ENCODE data around the gene GRK6.

The GRK6 gene

GRCh38 chr5:177426566-177427210 lies at the start of gene GRK6:
TSS of gene GRK6 (plus strand) at chr5:177426676. CDS start at chr5:177426846, 170 bp downstream.
- DNase-seq (ENCODE audit: low read depth), result no peak

- no peak for DNase-seq (ENCODE audit: low read depth)
Measured at GRCh38 chr5:177377851-177378776, 48.4 kb upstream of the GRK6 start.

- DNase-seq (ENCODE audit: low read depth), result no peak
Measured at GRCh38 chr5:177378884-177379883, 47.3 kb upstream of the GRK6 start.

- DNase-seq (ENCODE audit: low read depth), result no peak
Measured at GRCh38 chr5:177380805-177381126, 45.7 kb upstream of the GRK6 start.

GRCh38 chr5:177382423-177383029 lies 44.0 kb upstream of the GRK6 start:
- DNase-seq (ENCODE audit: low read depth), result no peak

GRCh38 chr5:177383181-177383580 lies 43.3 kb upstream of the GRK6 start:
- no peak for DNase-seq (ENCODE audit: low read depth)

- DNase-seq (ENCODE audit: low read depth), result no peak
Measured at GRCh38 chr5:177384134-177384533, 42.3 kb upstream of the GRK6 start, which contains the start of gene SLC34A1. TSS of gene SLC34A1 (plus strand) at chr5:177384434. CDS start at chr5:177385742, 1,308 bp downstream.

- no peak for DNase-seq (ENCODE audit: low read depth)
Measured at GRCh38 chr5:177385720-177386119, 40.8 kb upstream of the GRK6 start.

- DNase-seq (ENCODE audit: low read depth), result no peak
Measured at GRCh38 chr5:177386542-177386941, 39.9 kb upstream of the GRK6 start.

GRCh38 chr5:177387405-177387804 lies 39.1 kb upstream of the GRK6 start:
- no peak for DNase-seq (ENCODE audit: low read depth)

GRCh38 chr5:177388521-177389052 lies 37.9 kb upstream of the GRK6 start:
- no peak for DNase-seq (ENCODE audit: low read depth)

GRCh38 chr5:177389241-177390169 lies 37.0 kb upstream of the GRK6 start:
- DNase-seq (ENCODE audit: low read depth), result peak; percentile 75

- no peak for DNase-seq (ENCODE audit: low read depth)
Measured at GRCh38 chr5:177390363-177391300, 35.8 kb upstream of the GRK6 start.

GRCh38 chr5:177392765-177393164 lies 33.7 kb upstream of the GRK6 start:
- no peak for DNase-seq (ENCODE audit: low read depth)

- no peak for DNase-seq (ENCODE audit: low read depth)
Measured at GRCh38 chr5:177393206-177393765, 33.2 kb upstream of the GRK6 start.

- no peak for DNase-seq (ENCODE audit: low read depth)
Measured at GRCh38 chr5:177393990-177394389, 32.5 kb upstream of the GRK6 start.

- no peak for DNase-seq (ENCODE audit: low read depth)
Measured at GRCh38 chr5:177396078-177396477, 30.4 kb upstream of the GRK6 start.

- DNase-seq (ENCODE audit: low read depth), result no peak
Measured at GRCh38 chr5:177396807-177397206, 29.7 kb upstream of the GRK6 start.

GRCh38 chr5:177397875-177398390 lies 28.5 kb upstream of the GRK6 start:
- DNase-seq (ENCODE audit: low read depth), result no peak

All from GM04503 (cell line).